A673 (cell line): ENCODE results near the gene ROGDI. TPM values are rescaled to one million over a fixed set of nuclear protein-coding genes. Genes with fewer than 3 reads are reported as not detected.
A peak's percentile ranks its signal among the peaks of the same experiment; 100 is the strongest.

Experiments used
- BruUV-seq: library from RNA; stranded (reverse); fragments of 400-500 nt; replicated peaks from 2 replicates; lab custom pipeline; 2021; lab: Mats Ljungman, UMichigan
- CTCF ChIA-PET: fragments of 300-600 bp; sonication (Branson Sonifier 250); formaldehyde crosslinking; loops from one replicate; lab custom pipeline; 2022; ENCODE audit warnings: antibody characterized with exemption; lab: Charles Lee
- POLR2A ChIA-PET: fragments of 300-600 bp; sonication (Branson Sonifier 250); formaldehyde crosslinking; loops from one replicate; lab custom pipeline; 2022; ENCODE audit warnings: antibody characterized with exemption; ENCODE audit not compliant: low non-redundant PET; lab: Charles Lee
- DNase-seq: peaks from one replicate; pipeline ENCODE4 v3.0.0-alpha.2; 2015; ENCODE audit warnings: low spot score
- H3K27ac ChIP-seq: fragments of 200-600 bp; sonication (generic); 2 replicates; pipeline ENCODE4 v1.5.1; 2016; ENCODE audit warnings: mixed run types, low read depth, mild to moderate bottlenecking, mixed read lengths, antibody characterized with exemption, low read length; ENCODE audit not compliant: poor library complexity, severe bottlenecking
- H3K27me3 ChIP-seq: fragments of 200-600 bp; sonication (generic); replicated peaks from 2 replicates; pipeline ENCODE4 v1.6.1; 2017; ENCODE audit warnings: mixed run types, low read depth, mild to moderate bottlenecking, mixed read lengths, antibody characterized with exemption, low read length; ENCODE audit not compliant: insufficient read depth, poor library complexity
- H3K36me3 ChIP-seq: fragments of 200-600 bp; sonication (generic); 2 replicates; pipeline ENCODE4 v1.6.1; 2016; ENCODE audit warnings: mixed run types, mild to moderate bottlenecking, mixed read lengths, antibody characterized with exemption, low read length; ENCODE audit not compliant: insufficient read depth, poor library complexity, severe bottlenecking
- H3K4me1 ChIP-seq: fragments of 200-600 bp; sonication (generic); 2 replicates; pipeline ENCODE4 v1.6.1; 2017; ENCODE audit warnings: mixed run types, mild to moderate bottlenecking, mixed read lengths, antibody characterized with exemption, low read length; ENCODE audit not compliant: insufficient read depth, poor library complexity, severe bottlenecking
- H3K4me3 ChIP-seq: fragments of 200-600 bp; sonication (generic); 2 replicates; pipeline ENCODE4 v1.5.1; 2016; ENCODE audit warnings: low read depth, mixed run types, mild to moderate bottlenecking, mixed read lengths, low read length; ENCODE audit not compliant: poor library complexity, severe bottlenecking
- H3K9me3 ChIP-seq: fragments of 200-600 bp; sonication (generic); 2 replicates; pipeline ENCODE4 v1.6.1; 2016; ENCODE audit warnings: mixed run types, low read depth, mild to moderate bottlenecking, mixed read lengths, antibody characterized with exemption, low read length; ENCODE audit not compliant: poor library complexity, severe bottlenecking
- EZH2 ChIP-seq: fragments of 200-600 bp; sonication (generic); IDR thresholded peaks from 2 replicates; pipeline ENCODE4 v1.6.1; 2017; ENCODE audit warnings: borderline replicate concordance, low read depth, mild to moderate bottlenecking, mixed read lengths, antibody characterized with exemption, low read length; ENCODE audit not compliant: poor library complexity, severe bottlenecking
- intact Hi-C: fragments of 100-400 bp; cut with micrococcal nuclease; formaldehyde crosslinking; loops from one replicate; pipeline ENCODE4 v1.10.0; 2022; ENCODE audit not compliant: unreplicated experiment
- total RNA-seq: library from RNA; stranded (reverse); gene quantifications from 2 replicates; pipeline ENCODE4 v1.2.3, GENCODE V29; 2021
- TF ChIP-seq, protein P1 (sequence below): fragments of 300-800, 200-600 bp; sonication (generic); conservative IDR thresholded peaks from 2 replicates; pipeline ENCODE4 v1.5.1; 2017; ENCODE audit warnings: low read depth, mild to moderate bottlenecking, antibody characterized with exemption, low read length, moderate library complexity, mixed read lengths

Gene ROGDI
- total RNA-seq, 1 experiment from 2014 or later = 2.9 TPM

GRCh38 chr16:4847774-4848587, 45.5 kb upstream of the ROGDI start:
- CTCF ChIA-PET = no interaction called here
- peak overlapping the region; percentile 97 for H3K27ac ChIP-seq

GRCh38 chr16:4846901-4847773, 44.7 kb upstream of the ROGDI start, which contains the start of the genes GLYR1 and UBN1:
Gene GLYR1 (minus strand): TSS chr16:4847288. CDS start chr16:4847265, 23 bp downstream.
Gene UBN1 (plus strand): TSS chr16:4847481. CDS start chr16:4852918, 5,437 bp downstream.
- DNase-seq = peak; percentile 99
- intact Hi-C loops = loop anchor here (10.0 kb wide), 1 partner anchor 248 kb away; the partner anchor contains the start of gene EEF2KMT
- Histone ChIP-seq H3K36me3 (peaks cover 32% of the 10 kb centered on the region), H3K4me1 (peaks cover 8% of the 10 kb centered on the region), H3K9me3 (no peaks in the 10 kb centered on the region), H3K4me3 (peak within 1 kb of the TSS; percentile 99), H3K27me3 (no peaks in the 10 kb centered on the region), H3K27ac (peak within 1 kb of the TSS; percentile 97)
- TF ChIP-seq, protein P1, sequence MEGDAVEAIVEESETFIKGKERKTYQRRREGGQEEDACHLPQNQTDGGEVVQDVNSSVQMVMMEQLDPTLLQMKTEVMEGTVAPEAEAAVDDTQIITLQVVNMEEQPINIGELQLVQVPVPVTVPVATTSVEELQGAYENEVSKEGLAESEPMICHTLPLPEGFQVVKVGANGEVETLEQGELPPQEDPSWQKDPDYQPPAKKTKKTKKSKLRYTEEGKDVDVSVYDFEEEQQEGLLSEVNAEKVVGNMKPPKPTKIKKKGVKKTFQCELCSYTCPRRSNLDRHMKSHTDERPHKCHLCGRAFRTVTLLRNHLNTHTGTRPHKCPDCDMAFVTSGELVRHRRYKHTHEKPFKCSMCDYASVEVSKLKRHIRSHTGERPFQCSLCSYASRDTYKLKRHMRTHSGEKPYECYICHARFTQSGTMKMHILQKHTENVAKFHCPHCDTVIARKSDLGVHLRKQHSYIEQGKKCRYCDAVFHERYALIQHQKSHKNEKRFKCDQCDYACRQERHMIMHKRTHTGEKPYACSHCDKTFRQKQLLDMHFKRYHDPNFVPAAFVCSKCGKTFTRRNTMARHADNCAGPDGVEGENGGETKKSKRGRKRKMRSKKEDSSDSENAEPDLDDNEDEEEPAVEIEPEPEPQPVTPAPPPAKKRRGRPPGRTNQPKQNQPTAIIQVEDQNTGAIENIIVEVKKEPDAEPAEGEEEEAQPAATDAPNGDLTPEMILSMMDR = no peak
- no peak for TF ChIP-seq EZH2
- ChIA-PET POLR2A (no interaction called here), CTCF (no interaction called here)
- no TSS peak for BruUV-seq

More at GRCh38 chr16:4847774-4848587, 45.5 kb upstream of the ROGDI start:
- TF ChIP-seq, protein P1 = no peak
- TF ChIP-seq EZH2 = no peak
- Histone ChIP-seq H3K4me3 (peak overlapping the region; percentile 99), H3K9me3 (no peaks in the 10 kb centered on the region), H3K4me1 (peaks cover 8% of the 10 kb centered on the region), H3K27me3 (no peaks in the 10 kb centered on the region), H3K36me3 (peaks cover 27% of the 10 kb centered on the region)
- intact Hi-C loops = loop anchor here (10.0 kb wide), 1 partner anchor 247 kb away; the partner anchor contains the start of gene EEF2KMT
- POLR2A ChIA-PET = no interaction called here
- no TSS peak for BruUV-seq
- DNase-seq = peak; percentile 70

- POLR2A ChIA-PET = no interaction called here
- DNase-seq = peak; percentile 25
- intact Hi-C loops = loop anchor here (10.0 kb wide), 1 partner anchor 248 kb away; the partner anchor contains the start of gene EEF2KMT
- TF ChIP-seq, protein P1 = no peak
- no peak for TF ChIP-seq EZH2
- Histone ChIP-seq H3K4me1 (peaks cover 8% of the 10 kb centered on the region), H3K27me3 (no peaks in the 10 kb centered on the region), H3K27ac (peak overlapping the region; percentile 97), H3K4me3 (peak overlapping the region; percentile 99), H3K36me3 (peaks cover 36% of the 10 kb centered on the region), H3K9me3 (no peaks in the 10 kb centered on the region)
- CTCF ChIA-PET = no interaction called here
- no TSS peak for BruUV-seq
Observed at GRCh38 chr16:4846503-4846900, 44.1 kb upstream of the ROGDI start.
